GM13976 (cell line): ENCODE data around the gene SHOX.

Experiments
- DNase-seq: peaks from one replicate; pipeline ENCODE4 v3.0.0; 2012; ENCODE audit warnings: low spot score
- in situ Hi-C: fragments of 300-500 bp; cut with MboI; formaldehyde crosslinking; loops from one replicate; pipeline ENCODE4 v1.12.0; 2022; ENCODE audit warnings: low sequenced_read_pairs, mixed read lengths, inconsistent platforms; ENCODE audit not compliant: unreplicated experiment
- TF ChIP-seq, protein P1 (sequence below): IDR thresholded peaks from 2 replicates; pipeline ENCODE4 v1.5.1; 2012; ENCODE audit warnings: borderline replicate concordance, mild to moderate bottlenecking; ENCODE audit not compliant: insufficient read depth; ENCODE audit errors: extremely low read depth, missing control alignments, control extremely low read depth

The SHOX gene

DNA sequence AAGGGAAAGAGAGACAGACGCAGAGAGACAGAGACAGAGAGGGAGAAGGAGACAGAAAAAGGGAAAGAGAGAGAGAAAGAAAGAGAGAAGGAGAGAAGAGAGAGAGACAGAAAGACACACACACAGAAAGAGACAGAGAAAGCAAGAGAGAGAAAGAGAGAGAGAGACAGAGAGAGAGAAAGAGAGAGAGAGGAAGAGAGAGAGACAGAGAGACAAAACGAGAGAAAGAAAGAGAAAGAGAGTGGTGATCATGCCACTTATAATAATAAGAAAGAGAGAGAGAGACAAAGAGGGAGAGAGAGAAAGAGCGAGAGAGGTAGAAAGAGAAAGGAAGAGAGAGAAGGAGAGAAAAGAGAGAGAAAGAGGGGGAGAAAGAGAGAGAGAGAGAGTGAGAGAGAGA is 51.4 kb downstream of the SHOX start:
- DNase-seq: no peak
- TF ChIP-seq, protein P1, sequence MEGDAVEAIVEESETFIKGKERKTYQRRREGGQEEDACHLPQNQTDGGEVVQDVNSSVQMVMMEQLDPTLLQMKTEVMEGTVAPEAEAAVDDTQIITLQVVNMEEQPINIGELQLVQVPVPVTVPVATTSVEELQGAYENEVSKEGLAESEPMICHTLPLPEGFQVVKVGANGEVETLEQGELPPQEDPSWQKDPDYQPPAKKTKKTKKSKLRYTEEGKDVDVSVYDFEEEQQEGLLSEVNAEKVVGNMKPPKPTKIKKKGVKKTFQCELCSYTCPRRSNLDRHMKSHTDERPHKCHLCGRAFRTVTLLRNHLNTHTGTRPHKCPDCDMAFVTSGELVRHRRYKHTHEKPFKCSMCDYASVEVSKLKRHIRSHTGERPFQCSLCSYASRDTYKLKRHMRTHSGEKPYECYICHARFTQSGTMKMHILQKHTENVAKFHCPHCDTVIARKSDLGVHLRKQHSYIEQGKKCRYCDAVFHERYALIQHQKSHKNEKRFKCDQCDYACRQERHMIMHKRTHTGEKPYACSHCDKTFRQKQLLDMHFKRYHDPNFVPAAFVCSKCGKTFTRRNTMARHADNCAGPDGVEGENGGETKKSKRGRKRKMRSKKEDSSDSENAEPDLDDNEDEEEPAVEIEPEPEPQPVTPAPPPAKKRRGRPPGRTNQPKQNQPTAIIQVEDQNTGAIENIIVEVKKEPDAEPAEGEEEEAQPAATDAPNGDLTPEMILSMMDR: no peak
- in situ Hi-C loops: no loop called here

DNA sequence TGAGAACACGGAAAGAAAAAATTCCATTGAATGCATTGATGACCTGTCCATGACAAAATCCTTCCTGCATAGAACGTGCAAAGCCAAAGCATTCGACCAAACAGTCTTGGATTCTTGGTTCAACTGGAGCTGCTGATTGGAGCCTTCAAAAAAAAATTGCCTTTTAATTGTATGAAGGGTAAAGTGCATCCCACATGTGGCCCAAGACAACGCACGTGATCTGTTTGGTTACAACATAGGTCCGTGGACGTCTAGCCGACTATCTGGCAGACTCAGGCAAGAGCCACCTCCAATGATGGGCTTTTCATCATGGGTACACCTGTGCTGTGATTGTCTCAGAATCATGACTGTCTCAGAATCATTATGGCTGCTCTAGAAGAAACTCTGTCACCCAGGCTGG is 52.3 kb downstream of the SHOX start:
- in situ Hi-C loops: no loop called here
- TF ChIP-seq, protein P1: no peak
- DNase-seq: no peak

DNA sequence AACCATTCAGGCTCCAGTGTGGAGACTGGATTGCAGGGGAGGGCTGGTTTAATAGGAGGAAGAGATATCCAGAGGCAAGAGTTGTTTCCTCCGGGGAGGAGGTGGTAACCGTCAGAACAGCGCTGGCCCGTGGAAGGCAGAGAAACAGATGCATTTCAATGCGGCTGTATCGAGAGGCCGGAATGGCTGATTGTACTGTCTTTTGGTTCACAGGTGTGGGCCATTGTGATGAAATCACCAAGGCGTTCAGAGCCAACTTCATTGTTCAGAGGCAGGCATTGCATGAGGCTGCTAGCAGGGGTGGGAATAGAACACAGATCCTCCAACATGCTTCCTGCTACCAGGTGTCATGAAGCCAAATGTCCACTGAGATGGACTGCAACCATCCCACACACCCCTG is 53.0 kb downstream of the SHOX start:
- in situ Hi-C loops: no loop called here
- DNase-seq: no peak
- TF ChIP-seq, protein P1: no peak

- TF ChIP-seq, protein P1: no peak
- DNase-seq: no peak
- in situ Hi-C loops: no loop called here
Observed at GRCh38 chrX:685120-686032, 54.8 kb downstream of the SHOX start.

GRCh38 chrX:689983-690382 is 59.4 kb downstream of the SHOX start:
- TF ChIP-seq, protein P1: no peak
- no peak for DNase-seq
- in situ Hi-C loops: no loop called here

DNA sequence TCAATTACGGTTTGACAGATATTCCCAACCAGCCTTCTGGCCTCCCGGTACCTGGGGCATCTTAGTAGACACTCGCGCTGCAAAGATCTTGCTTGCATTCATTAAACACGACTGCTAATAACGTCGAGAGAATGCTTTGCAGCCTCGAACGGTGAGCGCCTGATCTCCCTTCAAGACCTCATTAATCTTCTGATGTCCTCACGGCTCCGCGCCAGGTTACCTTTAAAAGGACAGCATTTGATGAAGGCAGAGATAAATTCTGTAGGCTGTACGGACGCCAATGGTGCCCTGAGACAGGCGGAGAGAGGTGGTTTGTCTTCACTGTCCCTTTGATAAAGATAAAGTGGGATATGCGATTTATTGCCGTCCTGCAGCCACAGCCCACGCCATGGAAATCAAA is 64.2 kb downstream of the SHOX start:
- in situ Hi-C loops: no loop called here
- TF ChIP-seq, protein P1: no peak
- DNase-seq: no peak
